ENCODE results near the gene MCFD2.

MCFD2 gene

GRCh38 chr2:46915281-46915810 is at the start of gene MCFD2:
Gene MCFD2 (minus strand): TSS chr2:46915806. CDS start chr2:46909171, 6,635 bp downstream.
- DNase-seq (ENCODE audit: low read depth) = no peak

DNA sequence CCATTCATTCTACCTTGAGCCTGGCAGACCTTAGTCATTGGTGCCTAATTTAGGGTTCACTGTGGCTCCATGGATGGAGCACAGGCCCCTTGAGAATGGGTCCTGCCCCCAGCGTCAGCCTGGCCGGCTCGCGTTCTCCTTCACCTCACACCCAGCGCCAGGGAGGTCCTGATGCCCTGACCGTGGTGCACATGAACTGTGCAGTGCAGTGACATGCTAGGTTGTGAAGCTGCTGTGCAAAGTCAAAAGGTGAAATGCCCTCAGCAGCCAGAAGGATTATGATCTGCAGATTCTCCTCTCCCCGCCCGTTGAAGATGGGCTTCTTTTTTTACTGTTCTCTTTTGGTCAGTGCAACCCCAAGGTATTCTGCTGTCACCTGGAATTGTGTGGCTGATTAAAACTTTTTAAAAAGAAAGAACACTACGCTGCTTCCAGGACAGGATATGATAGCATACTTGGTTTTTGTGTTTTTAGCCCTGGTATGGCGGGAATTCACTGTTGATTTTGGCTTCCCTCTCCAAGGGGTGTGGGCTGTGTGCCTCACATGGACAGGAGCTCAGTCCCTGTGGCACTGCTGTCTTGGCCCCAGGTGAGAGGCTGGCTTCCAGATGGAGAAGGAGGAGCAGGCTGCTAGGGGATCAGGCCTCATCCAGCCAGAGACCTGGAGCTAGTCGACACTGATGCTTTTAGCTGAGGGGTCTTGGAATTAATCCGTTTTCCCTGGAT is 49.4 kb upstream of the MCFD2 start:
- DNase-seq (ENCODE audit: low read depth) = no peak

- no peak for DNase-seq (ENCODE audit: low read depth)
Measured at GRCh38 chr2:46963941-46964673, 48.5 kb upstream of the MCFD2 start.

DNA sequence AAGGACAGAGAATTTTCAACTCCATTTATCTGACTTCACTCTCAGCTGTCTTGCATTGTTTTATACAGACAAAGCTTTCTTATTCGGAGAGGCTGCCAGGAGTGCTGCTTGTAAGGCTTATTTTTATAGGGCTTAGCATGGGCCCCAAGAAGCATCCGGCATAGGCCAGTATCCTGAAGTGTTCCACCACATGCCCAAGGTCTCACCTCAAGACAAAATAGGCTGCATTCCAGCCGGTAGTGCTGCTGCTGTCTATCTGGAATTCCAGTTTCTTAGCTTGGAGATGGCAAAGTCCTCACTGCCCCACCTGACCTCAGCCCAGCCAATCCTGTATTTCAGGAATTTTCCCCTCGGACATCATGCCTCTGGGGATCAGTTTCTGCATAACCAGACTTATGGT is 47.6 kb upstream of the MCFD2 start:
- DNase-seq (ENCODE audit: low read depth) = no peak

- no peak for DNase-seq (ENCODE audit: low read depth)
Measured at GRCh38 chr2:46962751-46963150, 47.1 kb upstream of the MCFD2 start.

- no peak for DNase-seq (ENCODE audit: low read depth)
Measured at GRCh38 chr2:46960618-46961017, 45.0 kb upstream of the MCFD2 start.

- no peak for DNase-seq (ENCODE audit: low read depth)
Measured at GRCh38 chr2:46958431-46959017, 42.9 kb upstream of the MCFD2 start.

- DNase-seq (ENCODE audit: low read depth) = no peak
Measured at GRCh38 chr2:46956981-46957531, 41.5 kb upstream of the MCFD2 start.

DNA sequence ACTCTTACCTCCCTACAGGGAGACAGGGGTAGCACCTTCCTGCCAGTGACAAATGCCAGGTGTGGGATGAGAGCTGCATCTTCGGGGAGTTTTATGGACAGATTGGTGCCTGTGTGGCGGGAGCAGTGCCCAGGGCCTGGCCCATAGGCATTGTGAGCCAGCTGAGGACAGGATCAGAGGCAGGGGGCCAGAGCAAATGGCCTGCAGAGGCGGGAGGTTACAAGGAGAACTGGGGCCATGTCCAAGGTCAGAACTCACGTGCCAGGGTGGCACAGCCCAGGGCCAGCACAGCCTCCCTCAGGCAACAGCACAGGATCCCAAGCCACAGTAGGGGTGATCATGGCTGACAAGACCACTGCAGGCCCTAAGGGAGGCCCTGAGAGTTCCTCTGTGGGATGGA is 40.2 kb upstream of the MCFD2 start:
- no peak for DNase-seq (ENCODE audit: low read depth)

GRCh38 chr2:46954951-46955571 is 39.5 kb upstream of the MCFD2 start:
- DNase-seq (ENCODE audit: low read depth) = no peak

DNA sequence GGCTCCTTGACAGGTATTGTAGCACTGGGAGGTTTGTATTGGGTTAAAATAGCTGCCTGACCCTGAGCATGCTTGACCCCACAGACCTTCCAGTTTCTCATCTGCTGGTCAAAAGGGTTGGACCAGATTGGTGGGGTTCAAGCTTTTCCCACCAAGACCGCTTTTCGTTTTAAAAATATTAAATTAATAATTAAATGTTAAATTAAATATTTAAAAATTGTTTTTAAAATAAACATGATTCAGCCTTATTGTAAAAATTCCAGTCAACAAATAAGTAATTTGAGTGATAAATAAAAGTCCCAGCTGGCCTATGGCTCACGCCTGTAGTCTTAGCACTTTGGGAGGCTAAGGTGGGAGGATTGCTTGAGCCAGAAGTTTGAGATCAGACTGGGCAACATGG is 36.6 kb upstream of the MCFD2 start:
- no peak for DNase-seq (ENCODE audit: low read depth)

DNA sequence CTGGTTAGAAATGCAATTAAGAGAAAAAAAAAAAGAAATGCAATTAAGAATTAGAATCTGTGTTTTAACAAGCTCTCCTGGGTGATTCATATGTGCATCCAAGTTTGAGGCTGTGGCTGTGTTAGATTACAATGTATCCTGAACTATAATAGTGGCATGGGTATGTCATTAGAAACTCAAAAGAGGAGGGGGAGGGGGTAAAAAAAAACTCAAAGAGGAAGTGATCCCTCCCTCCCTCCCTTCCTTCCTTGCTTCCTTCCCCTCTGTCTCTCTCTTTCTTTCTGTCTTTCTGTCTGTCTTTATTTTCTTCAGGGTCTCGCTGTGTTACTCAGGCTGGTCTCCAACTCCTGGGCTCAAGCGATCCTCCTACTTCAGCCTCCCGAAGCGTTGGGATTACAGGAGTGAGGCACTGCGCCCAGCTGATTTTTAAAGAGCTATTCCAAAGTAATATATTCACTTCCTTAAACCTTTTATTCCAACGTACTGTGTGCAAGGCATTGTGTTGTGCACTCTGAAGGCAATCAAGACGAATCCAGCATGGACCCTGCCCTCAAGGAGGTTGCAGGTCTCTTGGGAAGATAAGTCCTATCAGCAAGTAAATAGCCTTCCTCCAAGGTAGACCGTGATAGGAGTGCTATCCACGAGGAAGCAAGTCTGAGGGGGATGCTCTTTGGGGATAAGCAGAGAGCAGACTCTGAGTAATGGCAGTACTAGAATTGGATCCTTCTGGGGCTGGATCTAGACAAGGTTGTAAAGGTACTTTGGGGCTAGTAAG is 35.9 kb upstream of the MCFD2 start:
- DNase-seq (ENCODE audit: low read depth) = no peak

DNA sequence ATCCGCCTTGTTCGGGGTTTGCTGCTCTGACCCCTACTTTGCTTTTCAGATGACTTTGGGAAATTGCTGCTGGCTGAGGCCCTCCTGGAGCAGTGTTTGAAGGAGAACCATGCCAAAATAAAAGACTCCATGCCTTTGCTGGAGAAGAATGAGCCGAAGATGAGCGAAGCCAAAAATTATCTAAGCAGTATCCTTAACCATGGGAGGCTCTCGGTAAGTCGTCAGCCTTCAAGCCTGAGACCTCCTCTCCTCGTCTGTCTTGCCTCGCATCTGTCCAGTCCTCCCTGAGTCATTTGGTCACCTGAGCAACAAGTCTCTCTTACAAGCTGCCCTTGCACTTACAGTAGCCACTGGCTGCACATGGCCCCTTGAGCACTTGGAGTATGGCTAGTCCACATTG is 34.7 kb upstream of the MCFD2 start:
- no peak for DNase-seq (ENCODE audit: low read depth)

DNA sequence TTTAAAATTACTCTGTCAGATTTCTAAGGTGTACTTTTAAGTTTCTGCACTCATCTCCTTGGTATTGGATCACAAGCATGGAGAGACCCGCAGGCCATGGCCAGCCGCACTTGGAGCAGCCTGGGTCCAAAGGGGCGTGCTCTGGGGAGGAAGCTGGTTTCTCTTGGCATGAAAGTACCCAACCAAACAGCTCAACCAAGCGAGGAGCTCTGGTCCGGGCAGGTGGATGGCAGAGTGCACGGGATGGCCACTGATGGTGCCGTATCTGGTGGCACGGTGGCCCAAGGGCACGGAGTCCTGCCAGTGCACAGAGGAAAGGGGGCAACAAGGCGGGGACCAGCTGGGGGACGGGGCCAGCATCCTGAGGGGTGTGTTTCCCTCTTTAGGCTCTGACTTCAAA is 32.2 kb upstream of the MCFD2 start:
- no peak for DNase-seq (ENCODE audit: low read depth)

DNA sequence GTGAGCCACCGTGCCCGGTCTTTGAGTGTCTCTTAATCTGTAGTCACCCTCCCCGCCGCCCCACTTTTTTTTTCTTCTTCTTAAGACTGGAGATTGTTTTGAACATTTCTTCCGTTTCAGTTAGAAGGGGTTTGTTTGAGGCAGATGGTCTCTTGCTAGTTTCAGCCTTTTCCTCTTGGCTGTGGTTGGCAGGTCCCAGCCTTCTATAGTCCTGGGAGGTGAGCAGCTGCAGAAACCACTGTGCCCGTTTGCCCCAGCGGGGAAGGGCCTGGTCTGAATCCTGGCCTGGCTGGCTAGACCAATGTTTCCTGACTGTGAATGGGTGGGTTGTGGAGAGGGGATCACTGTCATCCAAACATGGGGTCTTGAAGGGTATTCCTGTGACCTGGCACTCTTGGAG is 30.1 kb upstream of the MCFD2 start:
- DNase-seq (ENCODE audit: low read depth) = no peak

DNA sequence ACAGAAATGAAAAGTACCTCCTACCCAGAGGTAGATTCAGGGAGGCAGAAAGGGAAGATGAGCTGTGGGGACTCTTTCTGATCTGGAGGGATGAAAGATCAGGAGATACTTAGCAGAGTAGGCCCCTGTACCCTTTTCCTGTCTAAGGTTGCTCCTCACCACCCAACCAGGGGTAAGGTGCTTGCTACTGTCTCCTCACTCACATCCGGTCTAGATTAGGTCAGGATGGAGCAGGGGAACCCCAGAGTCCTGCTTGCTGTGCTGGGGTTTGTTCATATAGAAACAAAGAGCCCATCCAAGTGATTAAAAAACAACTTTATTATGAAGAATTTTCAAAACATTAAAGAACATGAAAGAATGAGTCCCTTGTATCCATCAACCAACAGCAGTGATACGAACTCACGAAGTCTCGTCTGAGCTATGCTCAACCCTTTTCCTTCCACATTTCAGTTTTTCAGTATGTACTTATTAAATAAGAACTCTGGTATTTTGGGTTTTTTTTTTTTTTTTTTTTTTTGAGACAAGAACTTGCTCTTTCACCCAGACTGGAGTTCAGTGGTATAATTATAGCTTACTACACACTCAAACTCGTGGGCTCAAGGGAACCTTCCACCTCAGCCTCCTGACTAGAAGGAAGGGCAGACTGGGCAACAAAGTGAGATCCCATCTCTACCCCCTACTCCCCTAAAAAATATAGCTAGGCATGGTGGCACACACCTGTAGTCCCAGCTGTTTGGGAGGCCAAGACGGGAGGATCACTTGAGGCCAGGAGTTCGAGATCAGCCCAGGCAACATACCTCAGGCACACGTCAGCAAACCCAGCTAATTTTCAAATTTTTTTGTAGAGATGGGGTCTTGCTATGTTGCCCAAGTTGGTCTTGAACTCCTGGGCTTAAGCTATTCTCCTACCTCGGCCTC is 28.5 kb upstream of the MCFD2 start:
- DNase-seq (ENCODE audit: low read depth) = peak; percentile 17

DNA sequence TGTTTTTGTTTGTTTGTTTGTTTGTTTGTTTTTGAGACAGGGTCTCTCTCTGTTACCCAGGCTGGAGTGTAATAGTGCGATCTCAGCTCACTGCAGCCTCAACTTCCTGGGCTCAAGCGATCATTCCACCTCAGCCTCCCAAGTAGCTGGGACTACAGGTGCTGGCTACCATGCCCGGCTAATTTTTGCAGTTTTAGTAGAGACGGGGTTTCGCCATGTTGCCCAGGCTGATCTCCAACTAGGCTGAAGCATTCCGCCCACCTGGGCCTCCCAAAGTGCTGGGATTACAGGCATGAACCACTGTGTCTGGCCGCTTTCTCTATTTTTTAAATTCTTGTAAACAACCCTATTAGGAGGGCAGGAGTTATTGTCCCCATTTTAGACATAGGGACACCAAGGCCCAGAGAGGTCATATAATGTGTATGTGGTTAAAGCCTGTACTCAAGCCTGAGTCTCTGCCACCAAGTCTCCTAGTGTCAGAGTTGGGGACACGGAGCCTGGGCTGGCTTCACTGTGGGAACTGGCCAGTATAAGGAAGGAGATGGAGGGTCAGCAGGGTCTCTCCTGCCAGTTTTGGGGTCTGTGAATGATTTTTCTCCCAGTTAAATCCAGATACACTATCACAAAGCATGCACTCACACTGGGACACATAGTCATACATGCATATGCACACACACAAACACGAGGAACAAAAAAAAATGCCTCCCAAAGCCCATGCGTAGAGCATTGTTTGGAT is 27.5 kb upstream of the MCFD2 start:
- DNase-seq (ENCODE audit: low read depth) = no peak

GRCh38 chr2:46942143-46942526 is 26.5 kb upstream of the MCFD2 start:
- peak; percentile 52 for DNase-seq (ENCODE audit: low read depth)

GRCh38 chr2:46939626-46940359 is 24.2 kb upstream of the MCFD2 start:
- DNase-seq (ENCODE audit: low read depth) = no peak

Measured in stimulated activated CD8-positive, alpha-beta memory T cell treated with anti-CD3 and anti-CD28 coated beads, Interleukin-12 subunit alpha, Interleukin-12 subunit beta, amount 100 ng/mL, for 4 hours (primary cell).